Panc1 (cell line): Measurements from ENCODE around the gene DGCR8.

ENCODE experiments used
- CTCF ChIP-seq: fragments of 450-650 bp; IDR thresholded peaks from 2 replicates; pipeline ENCODE4 v1.5.1; 2017; ENCODE audit warnings: mild to moderate bottlenecking
- TCF7L2 ChIP-seq: IDR thresholded peaks from 2 replicates; pipeline ENCODE4 v1.6.1; 2011; ENCODE audit warnings: mild to moderate bottlenecking, low read depth, low read length, inconsistent platforms
- TF ChIP-seq, protein P1 (sequence below), 2 experiments: IDR thresholded peaks; 2 replicates each; pipeline ENCODE4 v1.6.1; 2011 to 2012; ENCODE audit warnings: low read depth in 2 of 2, control low read depth in 1 of 2, low read length in 1 of 2, mild to moderate bottlenecking in 1 of 2, moderate library complexity in 1 of 2; ENCODE audit not compliant: insufficient read depth in 1 of 2

DNA sequence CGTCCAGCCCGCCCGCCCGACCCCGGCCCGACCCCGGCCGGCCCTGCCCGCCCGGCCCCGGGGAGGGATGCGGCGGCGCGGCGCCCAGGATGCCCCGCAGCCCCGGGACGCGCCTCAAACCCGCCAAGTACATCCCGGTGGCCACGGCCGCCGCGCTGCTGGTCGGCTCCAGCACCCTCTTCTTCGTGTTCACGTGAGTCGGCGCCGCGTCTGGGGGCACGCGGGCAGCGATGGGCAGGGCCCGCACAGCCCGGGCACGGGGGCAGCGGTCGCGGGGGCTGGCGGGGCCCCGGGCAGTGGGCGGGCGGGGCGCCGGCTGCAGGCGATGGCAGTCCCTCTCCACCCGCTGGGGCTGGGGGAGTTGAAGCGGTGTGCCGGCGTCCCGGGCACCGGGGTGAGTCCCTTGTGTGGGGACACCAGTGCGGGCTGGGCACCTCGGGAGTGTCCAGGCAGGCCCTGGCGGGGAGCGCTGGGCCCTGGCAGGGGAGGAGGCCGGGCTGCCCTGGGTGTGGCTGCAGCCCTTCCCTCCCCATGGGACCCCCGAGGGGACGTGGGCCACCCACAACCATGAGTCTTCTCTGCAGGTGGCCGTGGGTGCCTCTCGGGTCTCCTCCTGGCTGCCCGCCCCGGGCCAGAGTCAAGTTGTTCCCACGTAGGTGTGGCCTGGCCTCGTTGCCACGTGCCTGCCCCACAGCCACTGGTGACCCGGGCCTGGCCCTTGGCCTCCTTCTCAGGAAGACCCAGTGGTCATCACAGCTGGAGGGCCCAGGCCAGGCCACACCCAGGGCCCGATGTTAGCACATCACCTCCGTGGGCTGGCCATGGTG is 52.0 kb downstream of the DGCR8 start:
- TF ChIP-seq TCF7L2 (no peak), CTCF (no peak)
- TF ChIP-seq, protein P1, sequence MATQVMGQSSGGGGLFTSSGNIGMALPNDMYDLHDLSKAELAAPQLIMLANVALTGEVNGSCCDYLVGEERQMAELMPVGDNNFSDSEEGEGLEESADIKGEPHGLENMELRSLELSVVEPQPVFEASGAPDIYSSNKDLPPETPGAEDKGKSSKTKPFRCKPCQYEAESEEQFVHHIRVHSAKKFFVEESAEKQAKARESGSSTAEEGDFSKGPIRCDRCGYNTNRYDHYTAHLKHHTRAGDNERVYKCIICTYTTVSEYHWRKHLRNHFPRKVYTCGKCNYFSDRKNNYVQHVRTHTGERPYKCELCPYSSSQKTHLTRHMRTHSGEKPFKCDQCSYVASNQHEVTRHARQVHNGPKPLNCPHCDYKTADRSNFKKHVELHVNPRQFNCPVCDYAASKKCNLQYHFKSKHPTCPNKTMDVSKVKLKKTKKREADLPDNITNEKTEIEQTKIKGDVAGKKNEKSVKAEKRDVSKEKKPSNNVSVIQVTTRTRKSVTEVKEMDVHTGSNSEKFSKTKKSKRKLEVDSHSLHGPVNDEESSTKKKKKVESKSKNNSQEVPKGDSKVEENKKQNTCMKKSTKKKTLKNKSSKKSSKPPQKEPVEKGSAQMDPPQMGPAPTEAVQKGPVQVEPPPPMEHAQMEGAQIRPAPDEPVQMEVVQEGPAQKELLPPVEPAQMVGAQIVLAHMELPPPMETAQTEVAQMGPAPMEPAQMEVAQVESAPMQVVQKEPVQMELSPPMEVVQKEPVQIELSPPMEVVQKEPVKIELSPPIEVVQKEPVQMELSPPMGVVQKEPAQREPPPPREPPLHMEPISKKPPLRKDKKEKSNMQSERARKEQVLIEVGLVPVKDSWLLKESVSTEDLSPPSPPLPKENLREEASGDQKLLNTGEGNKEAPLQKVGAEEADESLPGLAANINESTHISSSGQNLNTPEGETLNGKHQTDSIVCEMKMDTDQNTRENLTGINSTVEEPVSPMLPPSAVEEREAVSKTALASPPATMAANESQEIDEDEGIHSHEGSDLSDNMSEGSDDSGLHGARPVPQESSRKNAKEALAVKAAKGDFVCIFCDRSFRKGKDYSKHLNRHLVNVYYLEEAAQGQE (IDR thresholded peaks at IDR 0.05; ENCODE audit: insufficient read depth in 1 of 2, low read depth in 2 of 2, low read length in 1 of 2) = no peak
